Cardiac fibroblast (primary cell): ENCODE results near the gene PARK7.
A peak's percentile ranks its signal among the peaks of the same experiment; 100 is the strongest.

Experiments
- DNase-seq, 2 donors: peaks; one replicate each; pipeline versions ENCODE4 v3.0.0 to v3.0.0-alpha.2; 2010; ENCODE audit warnings: low read depth in 2 of 2
- H3K4me3 ChIP-seq, 2 donors: replicated peaks in 1 of 2; 1 replicate in 1 of 2; 2 replicates in 1 of 2; pipeline ENCODE4 v1.5.1; 2011; ENCODE audit warnings: low read depth in 2 of 2, low read length in 2 of 2, mild to moderate bottlenecking in 2 of 2, moderate library complexity in 1 of 2
- TF ChIP-seq, protein P1 (sequence below): IDR thresholded peaks from one replicate; pipeline ENCODE4 v1.5.1; 2011; ENCODE audit warnings: low read depth, mild to moderate bottlenecking, low read length, inconsistent platforms

The PARK7 gene

DNA sequence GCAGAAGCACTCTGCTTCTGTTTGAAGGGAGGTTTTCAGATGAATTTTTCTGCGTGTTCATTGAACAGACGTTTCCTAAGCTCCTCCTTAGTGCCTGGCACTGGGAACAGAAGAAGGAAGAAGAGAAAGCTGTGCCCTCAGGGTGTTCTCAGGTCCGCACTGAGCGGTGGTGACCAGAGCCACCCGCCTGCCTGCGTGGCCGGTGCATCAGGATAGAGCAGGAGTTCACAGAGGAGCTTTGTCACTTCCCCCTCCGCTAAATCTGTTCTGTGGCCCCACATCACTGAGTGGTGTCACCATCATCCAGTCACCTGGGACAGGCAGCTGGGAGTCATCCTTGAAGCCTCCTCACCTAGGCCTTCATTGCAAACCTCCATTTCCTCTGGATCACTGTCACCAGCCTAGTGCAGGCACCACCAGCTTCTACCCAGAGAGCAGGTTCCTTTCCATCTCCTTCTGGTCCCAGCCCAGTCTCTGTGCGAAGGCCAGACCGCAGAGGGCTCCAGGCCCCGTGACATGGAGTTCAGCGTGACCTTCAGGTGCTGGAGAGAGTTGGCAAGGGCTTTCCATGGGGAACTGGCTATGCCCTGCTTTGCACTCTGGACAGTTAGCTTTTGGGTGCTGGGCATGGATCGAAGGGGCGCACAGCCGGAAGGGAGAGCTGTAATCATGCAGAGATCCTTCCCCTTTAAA is 21.7 kb downstream of the PARK7 start:
- DNase-seq, result no peak

DNA sequence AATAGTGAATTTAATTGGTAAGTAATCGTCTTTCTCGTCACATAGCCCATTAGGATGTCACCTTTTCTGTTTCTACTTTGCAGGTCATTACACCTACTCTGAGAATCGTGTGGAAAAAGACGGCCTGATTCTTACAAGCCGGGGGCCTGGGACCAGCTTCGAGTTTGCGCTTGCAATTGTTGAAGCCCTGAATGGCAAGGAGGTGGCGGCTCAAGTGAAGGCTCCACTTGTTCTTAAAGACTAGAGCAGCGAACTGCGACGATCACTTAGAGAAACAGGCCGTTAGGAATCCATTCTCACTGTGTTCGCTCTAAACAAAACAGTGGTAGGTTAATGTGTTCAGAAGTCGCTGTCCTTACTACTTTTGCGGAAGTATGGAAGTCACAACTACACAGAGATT is 23.3 kb downstream of the PARK7 start:
- no peak for DNase-seq
- TF ChIP-seq, protein P1, sequence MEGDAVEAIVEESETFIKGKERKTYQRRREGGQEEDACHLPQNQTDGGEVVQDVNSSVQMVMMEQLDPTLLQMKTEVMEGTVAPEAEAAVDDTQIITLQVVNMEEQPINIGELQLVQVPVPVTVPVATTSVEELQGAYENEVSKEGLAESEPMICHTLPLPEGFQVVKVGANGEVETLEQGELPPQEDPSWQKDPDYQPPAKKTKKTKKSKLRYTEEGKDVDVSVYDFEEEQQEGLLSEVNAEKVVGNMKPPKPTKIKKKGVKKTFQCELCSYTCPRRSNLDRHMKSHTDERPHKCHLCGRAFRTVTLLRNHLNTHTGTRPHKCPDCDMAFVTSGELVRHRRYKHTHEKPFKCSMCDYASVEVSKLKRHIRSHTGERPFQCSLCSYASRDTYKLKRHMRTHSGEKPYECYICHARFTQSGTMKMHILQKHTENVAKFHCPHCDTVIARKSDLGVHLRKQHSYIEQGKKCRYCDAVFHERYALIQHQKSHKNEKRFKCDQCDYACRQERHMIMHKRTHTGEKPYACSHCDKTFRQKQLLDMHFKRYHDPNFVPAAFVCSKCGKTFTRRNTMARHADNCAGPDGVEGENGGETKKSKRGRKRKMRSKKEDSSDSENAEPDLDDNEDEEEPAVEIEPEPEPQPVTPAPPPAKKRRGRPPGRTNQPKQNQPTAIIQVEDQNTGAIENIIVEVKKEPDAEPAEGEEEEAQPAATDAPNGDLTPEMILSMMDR, result no peak

More for the DNA sequence above, 21.7 kb downstream of the PARK7 start:
- TF ChIP-seq, protein P1, result no peak
- no peak overlapping the region for H3K4me3 ChIP-seq

DNA sequence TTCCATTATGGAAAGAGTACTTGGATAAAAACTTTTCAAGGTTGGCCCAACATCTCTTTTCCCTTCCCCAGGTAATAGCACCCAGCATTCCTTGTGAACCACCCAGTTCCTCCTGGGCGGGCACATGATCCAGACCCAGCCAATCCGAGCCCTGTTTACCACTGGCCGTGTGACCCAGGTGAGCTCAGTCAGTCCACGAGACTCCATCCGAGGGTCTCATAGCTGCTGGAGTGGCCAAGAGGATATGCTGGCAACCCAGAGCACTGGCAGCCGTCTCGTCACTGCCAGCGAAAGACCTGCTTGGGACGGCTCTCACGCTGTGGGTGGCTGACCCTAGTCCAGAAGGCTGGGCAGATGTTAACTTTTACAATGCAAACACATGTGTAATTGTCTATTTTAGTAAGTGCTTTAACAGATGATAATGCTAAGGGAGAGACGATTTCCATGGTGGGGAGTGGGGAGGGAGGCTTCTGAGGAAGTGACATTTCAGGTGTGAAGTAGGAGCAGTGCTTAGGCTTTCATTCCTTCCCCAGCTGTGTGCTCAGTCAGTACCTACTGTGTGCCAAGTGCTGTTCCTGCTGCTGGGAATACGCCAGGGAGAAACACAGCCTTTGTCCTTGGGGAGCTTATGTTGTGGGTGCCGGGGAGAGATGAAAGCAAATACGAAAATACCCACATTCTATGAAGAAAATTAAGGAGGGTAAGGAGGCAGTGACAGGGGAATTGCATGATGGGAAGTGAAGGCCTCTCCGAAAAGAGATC is 24.5 kb downstream of the PARK7 start:
- DNase-seq, result no peak
- H3K4me3 ChIP-seq, result no peak overlapping the region
- TF ChIP-seq, protein P1, result no peak

More for the DNA sequence above, 23.3 kb downstream of the PARK7 start:
- no peak overlapping the region for H3K4me3 ChIP-seq

DNA sequence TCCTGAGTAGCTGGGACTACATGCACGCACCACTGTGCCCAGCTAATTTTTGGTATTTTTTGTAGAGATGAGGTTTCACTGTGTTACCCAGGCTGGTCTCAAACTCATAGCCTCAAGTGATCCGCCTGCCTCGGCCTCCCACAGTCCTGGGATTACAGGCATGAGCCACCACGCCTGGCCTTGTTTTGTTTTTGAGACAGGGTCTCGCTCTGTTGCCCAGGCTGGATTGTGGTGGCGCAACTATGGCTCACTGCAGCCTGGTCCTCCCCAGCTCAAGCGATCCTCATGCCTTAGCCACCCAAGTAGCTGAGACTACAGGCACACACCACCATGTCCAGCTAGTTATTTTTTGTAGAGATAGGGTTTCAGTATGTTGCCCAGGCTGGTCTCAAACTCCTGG is 26.0 kb downstream of the PARK7 start:
- no peak for DNase-seq
- TF ChIP-seq, protein P1, result no peak
- no peak overlapping the region for H3K4me3 ChIP-seq

DNA sequence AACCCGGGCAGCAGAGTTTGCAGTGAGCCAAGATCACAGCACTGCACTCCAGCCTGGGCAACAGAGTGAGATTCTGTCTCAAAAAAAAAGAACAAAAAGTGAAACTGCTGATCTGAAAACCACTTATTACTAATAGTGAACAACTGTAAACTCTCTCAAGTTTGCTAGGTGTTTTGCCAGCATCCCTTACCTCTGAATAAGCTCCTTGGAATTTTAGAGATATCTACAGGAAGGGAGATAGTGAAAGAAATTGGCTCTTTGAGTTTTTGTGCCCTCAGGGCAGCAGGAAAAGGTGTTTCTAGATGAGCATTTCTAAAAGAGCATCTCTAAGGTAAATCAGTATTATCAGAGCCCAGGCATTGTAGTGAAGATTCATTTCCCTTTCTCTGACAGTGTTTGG is 27.1 kb downstream of the PARK7 start:
- no peak for DNase-seq
- TF ChIP-seq, protein P1, result no peak
- H3K4me3 ChIP-seq, result no peak overlapping the region

- DNase-seq, result peak in 1 of 2 donors; percentile 75
- H3K4me3 ChIP-seq, result no peak overlapping the region
- TF ChIP-seq, protein P1, result no peak
These were observed 28.4 kb downstream of the PARK7 start for GRCh38 chr1:7989762-7990428.
